OCI-LY3 (cell line): ENCODE measurements around the gene SLC25A48.

ENCODE experiments used
- H2AFZ ChIP-seq: fragments of 200-600, 300-600 bp; shearing (Covaris generic); 2 replicates; pipeline ENCODE4 v1.6.0; 2014; ENCODE audit warnings: antibody characterized with exemption, low read depth, low read length
- H3K27ac ChIP-seq: fragments of 200-600, 300-600 bp; sonication (generic); 2 replicates; pipeline ENCODE4 v1.5.1; 2014; ENCODE audit warnings: mild to moderate bottlenecking, low read length, moderate library complexity, mixed read lengths
- H3K27me3 ChIP-seq: fragments of 200-600, 300-600 bp; sonication (generic); 2 replicates; pipeline ENCODE4 v1.6.1; 2014; ENCODE audit warnings: low read depth, low read length, mixed read lengths
- H3K36me3 ChIP-seq: fragments of 200-600, 300-600 bp; sonication (generic); replicated peaks from 2 replicates; pipeline ENCODE3; 2014; ENCODE audit warnings: low read depth, low read length, mixed read lengths
- H3K4me1 ChIP-seq: fragments of 300-600, 200-600 bp; sonication (generic); 2 replicates; pipeline ENCODE4 v1.6.1; 2014; ENCODE audit warnings: low read length, mixed read lengths
- H3K4me2 ChIP-seq: fragments of 200-600, 300-600 bp; sonication (generic); 2 replicates; pipeline ENCODE4 v1.6.1; 2014; ENCODE audit warnings: low read length, mixed read lengths
- H3K4me3 ChIP-seq: fragments of 300-600, 200-600 bp; sonication (generic); 2 replicates; pipeline ENCODE4 v1.5.1; 2014; ENCODE audit warnings: antibody characterized with exemption, mild to moderate bottlenecking, low read length, moderate library complexity
- H3K79me2 ChIP-seq: fragments of 300-600, 200-600 bp; shearing (Covaris generic); 2 replicates; pipeline ENCODE4 v1.6.1; 2014; ENCODE audit warnings: mild to moderate bottlenecking, low read length, mixed read lengths
- H3K9ac ChIP-seq: fragments of 300-600, 200-600 bp; shearing (Covaris generic); 2 replicates; pipeline ENCODE4 v1.6.0; 2014; ENCODE audit warnings: mild to moderate bottlenecking, low read length, moderate library complexity
- H3K9me3 ChIP-seq: fragments of 200-600, 300-600 bp; shearing (Covaris generic); 2 replicates; pipeline ENCODE4 v1.6.1; 2014; ENCODE audit warnings: low read length, mixed read lengths; ENCODE audit not compliant: insufficient read depth
- H4K20me1 ChIP-seq: fragments of 200-600, 300-600 bp; sonication (generic); 2 replicates; pipeline ENCODE4 v1.6.1; 2016; ENCODE audit warnings: low read length, mixed read lengths; ENCODE audit not compliant: insufficient read depth
- CTCF ChIP-seq: fragments of 200-600, 300-600 bp; sonication (generic); IDR thresholded peaks from 2 replicates; pipeline ENCODE4 v1.5.1; 2014; ENCODE audit warnings: antibody characterized with exemption, low read length, low read depth
- EZH2phosphoT487 ChIP-seq: fragments of 200-600 bp; shearing (Covaris generic); IDR thresholded peaks from 2 replicates; pipeline ENCODE4 v1.6.1; 2018; ENCODE audit warnings: antibody characterized with exemption, mixed run types, low read depth

Gene SLC25A48

GRCh38 chr5:135885031-135885430 lies 50.6 kb downstream of the SLC25A48 start:
- Histone ChIP-seq H3K4me1 (peaks cover 3% of the 10 kb centered on the region; the same call in 1 of the 2 replicates), H2AFZ (no peak overlapping the region), H4K20me1 (no peaks in the 10 kb centered on the region), H3K9ac (no peak overlapping the region), H3K9me3 (no peaks in the 10 kb centered on the region), H3K4me2 (no peak overlapping the region), H3K27ac (no peak overlapping the region), H3K4me3 (no peak overlapping the region), H3K36me3 (no peaks in the 10 kb centered on the region), H3K79me2 (no peaks in the 10 kb centered on the region), H3K27me3 (peaks cover 24% of the 10 kb centered on the region)
- no peak for TF ChIP-seq EZH2phosphoT487
- no peak for TF ChIP-seq CTCF

- no peaks in the 10 kb centered on the region for H4K20me1 ChIP-seq
- TF ChIP-seq CTCF (no peak), EZH2phosphoT487 (no peak)
- H3K4me1 ChIP-seq, result peaks cover 13% of the 10 kb centered on the region
- no peak overlapping the region for H3K4me2 ChIP-seq
- no peak overlapping the region for H3K9ac ChIP-seq
- H3K27ac ChIP-seq, result no peak overlapping the region
- no peak overlapping the region for H3K4me3 ChIP-seq
- peaks cover 25% of the 10 kb centered on the region for H3K27me3 ChIP-seq
- no peaks in the 10 kb centered on the region for H3K79me2 ChIP-seq
- H3K36me3 ChIP-seq, result no peaks in the 10 kb centered on the region
- H2AFZ ChIP-seq, result no peak overlapping the region
- no peaks in the 10 kb centered on the region for H3K9me3 ChIP-seq
Observed at GRCh38 chr5:135886136-135886535, 51.7 kb downstream of the SLC25A48 start.

GRCh38 chr5:135887447-135887864 lies 53.0 kb downstream of the SLC25A48 start:
- TF ChIP-seq CTCF (peak; percentile 80), EZH2phosphoT487 (no peak)
- H3K9me3 ChIP-seq, result no peaks in the 10 kb centered on the region
- no peak overlapping the region for H3K9ac ChIP-seq
- no peak overlapping the region for H3K27ac ChIP-seq
- H3K4me1 ChIP-seq, result peaks cover 18% of the 10 kb centered on the region
- H2AFZ ChIP-seq, result no peak overlapping the region
- H3K36me3 ChIP-seq, result no peaks in the 10 kb centered on the region
- H3K4me2 ChIP-seq, result peak overlapping the region; percentile 64
- H4K20me1 ChIP-seq, result no peaks in the 10 kb centered on the region
- H3K79me2 ChIP-seq, result no peaks in the 10 kb centered on the region
- peaks cover 34% of the 10 kb centered on the region for H3K27me3 ChIP-seq
- peak overlapping the region; percentile 46 for H3K4me3 ChIP-seq

GRCh38 chr5:135887881-135888614 lies 53.6 kb downstream of the SLC25A48 start:
- Histone ChIP-seq H3K79me2 (no peaks in the 10 kb centered on the region), H2AFZ (no peak overlapping the region), H3K27ac (no peak overlapping the region), H3K4me2 (peak overlapping the region; percentile 64), H3K4me1 (peaks cover 18% of the 10 kb centered on the region), H3K4me3 (peak overlapping the region; percentile 46), H3K9me3 (no peaks in the 10 kb centered on the region), H3K36me3 (no peaks in the 10 kb centered on the region), H4K20me1 (no peaks in the 10 kb centered on the region), H3K9ac (no peak overlapping the region), H3K27me3 (peaks cover 31% of the 10 kb centered on the region)
- TF ChIP-seq EZH2phosphoT487 (no peak), CTCF (no peak)
